Stimulated activated CD8-positive, alpha-beta memory T cell treated with anti-CD3 and anti-CD28 coated beads, Interleukin-4, amount 100 ng/mL, for 4 hours (primary cell): Measurements from ENCODE around the gene DGCR6L.
"Not testable (repeated sequence)": the region's sequence is repeated elsewhere in the genome, so short reads cannot be mapped to it uniquely, and the experiment has no call there.

Experiments
- DNase-seq, 2 donors: peaks; one replicate each; pipeline ENCODE4 v3.0.0-alpha.2; 2020; ENCODE audit warnings: low read depth in 2 of 2, low spot score in 1 of 2

The DGCR6L gene

GRCh38 chr22:20310773-20311172, 9.1 kb downstream of the DGCR6L start:
- not testable (repeated sequence) for DNase-seq

GRCh38 chr22:20310180-20310579, 9.7 kb downstream of the DGCR6L start:
- DNase-seq: not testable (repeated sequence)

GRCh38 chr22:20308806-20309650, 10.8 kb downstream of the DGCR6L start:
- not testable (repeated sequence) for DNase-seq

- DNase-seq: not testable (repeated sequence)
Observed at GRCh38 chr22:20307448-20308447, 12.1 kb downstream of the DGCR6L start.

- DNase-seq: not testable (repeated sequence)
Observed at GRCh38 chr22:20306646-20307447, 13.0 kb downstream of the DGCR6L start.

GRCh38 chr22:20305894-20306645, 13.8 kb downstream of the DGCR6L start:
- no peak for DNase-seq

GRCh38 chr22:20305230-20305893, 14.5 kb downstream of the DGCR6L start:
- not testable (repeated sequence) for DNase-seq

- no peak for DNase-seq
Observed at GRCh38 chr22:20304646-20305045, 15.2 kb downstream of the DGCR6L start.

GRCh38 chr22:20303229-20303534, 16.7 kb downstream of the DGCR6L start:
- DNase-seq: not testable (repeated sequence)

- no peak for DNase-seq
Observed at GRCh38 chr22:20302438-20303228, 17.2 kb downstream of the DGCR6L start.

GRCh38 chr22:20299746-20300136, 20.1 kb downstream of the DGCR6L start:
- DNase-seq: no peak

GRCh38 chr22:20298803-20299745, 20.8 kb downstream of the DGCR6L start:
- peak; percentile 87 to 88 for DNase-seq

GRCh38 chr22:20298110-20298802, 21.6 kb downstream of the DGCR6L start:
- no peak for DNase-seq

- DNase-seq: no peak
Observed at GRCh38 chr22:20297414-20298109, 22.3 kb downstream of the DGCR6L start.

- DNase-seq: no peak
Observed at GRCh38 chr22:20296598-20296997, 23.3 kb downstream of the DGCR6L start.

GRCh38 chr22:20295262-20296064, 24.4 kb downstream of the DGCR6L start:
- DNase-seq: no peak
